NCI-H2107 (cell line): ENCODE data around the gene WDR62.

Experiments used
- DNase-seq: peaks from one replicate; lab custom pipeline; 2025; lab: John Stamatoyannopoulos, UW

WDR62 gene

GRCh38 chr19:36079389-36079945 lies 24.8 kb downstream of the WDR62 start:
- no peak for DNase-seq

GRCh38 chr19:36081385-36081784 lies 26.7 kb downstream of the WDR62 start:
- no peak for DNase-seq

- DNase-seq: no peak
Measured at GRCh38 chr19:36081894-36082293, 27.2 kb downstream of the WDR62 start.

- DNase-seq: no peak
Measured at GRCh38 chr19:36082916-36083315, 28.2 kb downstream of the WDR62 start.

- DNase-seq: no peak
Measured at GRCh38 chr19:36084231-36085009, 29.7 kb downstream of the WDR62 start.

GRCh38 chr19:36086326-36086725 lies 31.6 kb downstream of the WDR62 start:
- no peak for DNase-seq

- DNase-seq: no peak
Measured at GRCh38 chr19:36089847-36090246, 35.1 kb downstream of the WDR62 start.

- DNase-seq: no peak
Measured at GRCh38 chr19:36090910-36091695, 36.4 kb downstream of the WDR62 start.

GRCh38 chr19:36092566-36092965 lies 37.9 kb downstream of the WDR62 start:
- no peak for DNase-seq

GRCh38 chr19:36093146-36093662 lies 38.5 kb downstream of the WDR62 start:
- no peak for DNase-seq

GRCh38 chr19:36093687-36094086 lies 39.0 kb downstream of the WDR62 start:
- DNase-seq: no peak

GRCh38 chr19:36097036-36097435 lies 42.3 kb downstream of the WDR62 start:
- no peak for DNase-seq

- no peak for DNase-seq
Measured at GRCh38 chr19:36099166-36099785, 44.6 kb downstream of the WDR62 start.

GRCh38 chr19:36100476-36100875 lies 45.8 kb downstream of the WDR62 start:
- DNase-seq: no peak

GRCh38 chr19:36101550-36102327 lies 47.0 kb downstream of the WDR62 start:
- DNase-seq: no peak

- no peak for DNase-seq
Measured at GRCh38 chr19:36103040-36103626, 48.4 kb downstream of the WDR62 start.

- no peak for DNase-seq
Measured at GRCh38 chr19:36103842-36104552, 49.3 kb downstream of the WDR62 start.

- no peak for DNase-seq
Measured at GRCh38 chr19:36106441-36106840, 51.7 kb downstream of the WDR62 start.

GRCh38 chr19:36106991-36107390 lies 52.3 kb downstream of the WDR62 start:
- no peak for DNase-seq

GRCh38 chr19:36108684-36109083 lies 54.0 kb downstream of the WDR62 start:
- no peak for DNase-seq
